Measurements from ENCODE around the gene NRG3. TPM values are rescaled to one million over a fixed set of nuclear protein-coding genes. Genes with fewer than 3 reads are reported as not detected.

NRG3 gene
- total RNA-seq, 1 experiment from 2014 or later: not detected

- ATAC-seq: no peak
- ChIA-PET RAD21 (ENCODE audit: low non-redundant PET in 1 of 2, low total read pairs in 2 of 2, uncharacterized antibody in 2 of 2, unreplicated experiment in 2 of 2) (no interaction called here), POLR2A (no interaction called here), CTCF (no interaction called here)
- H3K4me1 ChIP-seq (ENCODE audit: control insufficient read depth in 1 of 2, insufficient read depth in 2 of 2, low read length in 2 of 2): no peaks in the 10 kb centered on the region
- no peaks in the 10 kb centered on the region for H3K79me2 ChIP-seq (ENCODE audit: insufficient read depth, low read length)
- BruUV-seq (replicated peaks): no TSS peak
- no peak overlapping the region for H3K27ac ChIP-seq (ENCODE audit: low read depth, low read length)
- no peak overlapping the region for H2AFZ ChIP-seq (ENCODE audit: low read depth, low read length, poor library complexity, severe bottlenecking)
- H3K4me3 ChIP-seq (replicated peaks in 1 of 2; ENCODE audit: low read depth in 1 of 2, low read length in 2 of 2): no peak overlapping the region
- no peak for DNase-seq (ENCODE audit: low read depth, low spot score)
- no peak overlapping the region for H3K9ac ChIP-seq (ENCODE audit: low read length)
- no peaks in the 10 kb centered on the region; the same call in 1 of the 2 replicates for H4K20me1 ChIP-seq (ENCODE audit: insufficient read depth)
- H3K9me2 ChIP-seq (ENCODE audit: insufficient read depth): no peaks in the 10 kb centered on the region
- H3K27me3 ChIP-seq (ENCODE audit: insufficient read depth, low read length): no peaks in the 10 kb centered on the region
- TF ChIP-seq SRF (IDR thresholded peaks at IDR 0.05; ENCODE audit: low read depth) (no peak), YY1 (IDR thresholded peaks at IDR 0.05; ENCODE audit: extremely low read depth, insufficient replicate concordance, low read depth, low read length) (no peak), ATF3 (IDR thresholded peaks at IDR 0.05) (no peak), EZH2 (IDR thresholded peaks at IDR 0.05) (no peak), ZNF274 (IDR thresholded peaks at IDR 0.05; ENCODE audit: low read depth, low read length) (no peak), POLR2AphosphoS5 (IDR thresholded peaks at IDR 0.05; ENCODE audit: low read depth, low read length) (no peak), POLR2A (IDR thresholded peaks at IDR 0.05; ENCODE audit: borderline replicate concordance, extremely low read depth, insufficient read depth, insufficient read length) (no peak), RAD21 (IDR thresholded peaks at IDR 0.05; ENCODE audit: low read depth) (no peak), ZFX (IDR thresholded peaks at IDR 0.05) (no peak), CEBPB (IDR thresholded peaks at IDR 0.05; ENCODE audit: low read depth) (no peak), FOSL1 (IDR thresholded peaks at IDR 0.05; ENCODE audit: low read depth) (no peak), JUND (IDR thresholded peaks at IDR 0.05) (no peak), MAX (IDR thresholded peaks at IDR 0.05) (no peak), EGR1 (IDR thresholded peaks at IDR 0.05; ENCODE audit: low read depth) (no peak), ELF1 (IDR thresholded peaks at IDR 0.05; ENCODE audit: borderline replicate concordance, low read depth) (no peak), EZH2phosphoT487 (IDR thresholded peaks at IDR 0.05; ENCODE audit: borderline replicate concordance) (no peak), SP1 (IDR thresholded peaks at IDR 0.05; ENCODE audit: low read depth) (no peak)
- TF ChIP-seq, protein P1, sequence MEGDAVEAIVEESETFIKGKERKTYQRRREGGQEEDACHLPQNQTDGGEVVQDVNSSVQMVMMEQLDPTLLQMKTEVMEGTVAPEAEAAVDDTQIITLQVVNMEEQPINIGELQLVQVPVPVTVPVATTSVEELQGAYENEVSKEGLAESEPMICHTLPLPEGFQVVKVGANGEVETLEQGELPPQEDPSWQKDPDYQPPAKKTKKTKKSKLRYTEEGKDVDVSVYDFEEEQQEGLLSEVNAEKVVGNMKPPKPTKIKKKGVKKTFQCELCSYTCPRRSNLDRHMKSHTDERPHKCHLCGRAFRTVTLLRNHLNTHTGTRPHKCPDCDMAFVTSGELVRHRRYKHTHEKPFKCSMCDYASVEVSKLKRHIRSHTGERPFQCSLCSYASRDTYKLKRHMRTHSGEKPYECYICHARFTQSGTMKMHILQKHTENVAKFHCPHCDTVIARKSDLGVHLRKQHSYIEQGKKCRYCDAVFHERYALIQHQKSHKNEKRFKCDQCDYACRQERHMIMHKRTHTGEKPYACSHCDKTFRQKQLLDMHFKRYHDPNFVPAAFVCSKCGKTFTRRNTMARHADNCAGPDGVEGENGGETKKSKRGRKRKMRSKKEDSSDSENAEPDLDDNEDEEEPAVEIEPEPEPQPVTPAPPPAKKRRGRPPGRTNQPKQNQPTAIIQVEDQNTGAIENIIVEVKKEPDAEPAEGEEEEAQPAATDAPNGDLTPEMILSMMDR (IDR thresholded peaks at IDR 0.05 in 2 of 3, conservative IDR thresholded peaks at IDR 0.05 in 1 of 3; ENCODE audit: borderline replicate concordance in 1 of 3, insufficient read depth in 1 of 3, low read depth in 2 of 3, low read length in 2 of 3): no peak
- TF ChIP-seq, protein P2, sequence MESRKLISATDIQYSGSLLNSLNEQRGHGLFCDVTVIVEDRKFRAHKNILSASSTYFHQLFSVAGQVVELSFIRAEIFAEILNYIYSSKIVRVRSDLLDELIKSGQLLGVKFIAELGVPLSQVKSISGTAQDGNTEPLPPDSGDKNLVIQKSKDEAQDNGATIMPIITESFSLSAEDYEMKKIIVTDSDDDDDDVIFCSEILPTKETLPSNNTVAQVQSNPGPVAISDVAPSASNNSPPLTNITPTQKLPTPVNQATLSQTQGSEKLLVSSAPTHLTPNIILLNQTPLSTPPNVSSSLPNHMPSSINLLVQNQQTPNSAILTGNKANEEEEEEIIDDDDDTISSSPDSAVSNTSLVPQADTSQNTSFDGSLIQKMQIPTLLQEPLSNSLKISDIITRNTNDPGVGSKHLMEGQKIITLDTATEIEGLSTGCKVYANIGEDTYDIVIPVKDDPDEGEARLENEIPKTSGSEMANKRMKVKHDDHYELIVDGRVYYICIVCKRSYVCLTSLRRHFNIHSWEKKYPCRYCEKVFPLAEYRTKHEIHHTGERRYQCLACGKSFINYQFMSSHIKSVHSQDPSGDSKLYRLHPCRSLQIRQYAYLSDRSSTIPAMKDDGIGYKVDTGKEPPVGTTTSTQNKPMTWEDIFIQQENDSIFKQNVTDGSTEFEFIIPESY (IDR thresholded peaks at IDR 0.05; ENCODE audit: extremely low read depth, insufficient replicate concordance, low read length): no peak
- H3K36me3 ChIP-seq (ENCODE audit: control insufficient read depth in 1 of 2, insufficient read depth in 2 of 2, low read length in 2 of 2): no peaks in the 10 kb centered on the region
- peaks cover 0 to 24% of the 10 kb centered on the region in 2 experiments; a peak in 2 of 4 replicates for H3K9me3 ChIP-seq (ENCODE audit: control insufficient read depth in 1 of 2, insufficient read depth in 1 of 2, low read depth in 1 of 2, low read length in 2 of 2)
- intact Hi-C loops (cut with micrococcal nuclease): no loop called here
- no peak overlapping the region for H3K4me2 ChIP-seq (ENCODE audit: low read length)
Measured at GRCh38 chr10:82335831-82336230, 460.8 kb downstream of the NRG3 start.
